SH-SY5Y (cell line): ENCODE data around the gene CHP1.

ENCODE experiments used
- GATA2 ChIP-seq: IDR thresholded peaks from 2 replicates; pipeline ENCODE4 v1.6.1; 2011; ENCODE audit warnings: mild to moderate bottlenecking, low read depth, low read length
- GATA3 ChIP-seq: IDR thresholded peaks from 2 replicates; pipeline ENCODE4 v1.6.1; 2011; ENCODE audit warnings: low read depth, mild to moderate bottlenecking, low read length, moderate library complexity

DNA sequence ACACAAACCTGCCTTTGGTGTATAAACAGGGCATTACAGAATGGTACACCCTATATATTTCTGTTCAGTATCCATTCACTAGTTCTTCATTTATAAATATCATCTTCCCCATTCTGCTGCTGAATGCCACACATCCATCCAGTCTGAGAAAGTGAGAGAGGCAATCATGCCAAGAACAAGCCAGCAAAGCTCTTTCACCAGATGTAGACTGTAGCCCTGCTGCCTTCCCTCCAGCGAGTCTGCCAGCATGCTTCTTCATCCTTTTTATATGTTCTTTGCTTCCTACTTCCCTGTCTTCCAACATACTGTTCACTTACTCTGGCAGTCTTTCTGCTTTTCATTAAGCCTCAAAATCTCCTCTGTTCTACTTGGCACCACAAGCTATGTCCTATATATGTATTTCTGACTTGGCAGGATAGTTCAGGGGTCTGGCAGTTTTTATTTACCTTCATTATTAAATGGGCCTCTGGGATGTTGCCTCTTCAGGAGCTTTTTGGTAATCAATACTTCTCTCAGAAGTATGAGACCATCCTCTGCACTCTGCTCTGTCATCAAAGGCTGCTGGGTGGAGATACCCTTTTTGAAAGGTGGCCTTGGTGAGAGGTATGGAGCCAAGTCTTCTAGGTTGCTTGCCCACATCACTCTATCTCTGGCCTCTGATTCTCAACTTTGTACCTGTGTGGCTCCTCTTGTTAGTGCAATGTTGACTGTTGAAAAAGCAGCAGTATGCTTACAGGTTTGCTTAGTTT lies 48.6 kb downstream of the CHP1 start:
- TF ChIP-seq GATA2 (no peak), GATA3 (no peak)
